Astrocyte (in vitro differentiated cells and primary cell): ENCODE results near the gene KRTAP13-2. TPM values are rescaled to one million over a fixed set of nuclear protein-coding genes. Genes with fewer than 3 reads are reported as not detected.

ENCODE experiments used
- DNase-seq: peaks from one replicate; pipeline ENCODE4 v3.0.0-alpha.2; 2010; ENCODE audit warnings: low read depth
- FAIRE-seq: peaks from 2 replicates; lab custom pipeline; 2011; peaks lifted over from hg19 to GRCh38; lab: Jason Lieb, UNC
- H2AFZ ChIP-seq: 2 replicates; pipeline ENCODE4 v1.6.0; 2012; ENCODE audit warnings: low read depth, low read length, inconsistent platforms
- H3K27ac ChIP-seq: 2 replicates; pipeline ENCODE4 v1.5.1; 2011; ENCODE audit warnings: low read depth, low read length, inconsistent platforms
- H3K27me3 ChIP-seq: 2 replicates; pipeline ENCODE4 v1.6.0; 2011; ENCODE audit warnings: low read length, inconsistent platforms; ENCODE audit not compliant: insufficient read depth
- H3K36me3 ChIP-seq: 2 replicates; pipeline ENCODE4 v1.5.1; 2011; ENCODE audit warnings: low read length, inconsistent platforms; ENCODE audit not compliant: insufficient read depth
- H3K4me1 ChIP-seq: 2 replicates; pipeline ENCODE4 v1.5.1; 2011; ENCODE audit warnings: low read length, inconsistent platforms; ENCODE audit not compliant: insufficient read depth
- H3K4me2 ChIP-seq: 2 replicates; pipeline ENCODE4 v1.6.0; 2012; ENCODE audit warnings: low read length, inconsistent platforms
- H3K4me3 ChIP-seq: 2 replicates; pipeline ENCODE4 v1.5.1; 2011; ENCODE audit warnings: low read depth, mild to moderate bottlenecking, low read length, inconsistent platforms; ENCODE audit not compliant: insufficient read depth
- H3K79me2 ChIP-seq: 2 replicates; pipeline ENCODE4 v1.6.0; 2012; ENCODE audit warnings: mild to moderate bottlenecking, low read length, inconsistent platforms; ENCODE audit not compliant: insufficient read depth
- H3K9ac ChIP-seq: 2 replicates; pipeline ENCODE4 v1.6.0; 2012; ENCODE audit warnings: mild to moderate bottlenecking, low read length, inconsistent platforms
- H3K9me3 ChIP-seq: 2 replicates; pipeline ENCODE4 v1.5.1; 2012; ENCODE audit warnings: low read depth, mild to moderate bottlenecking, low read length, inconsistent platforms; ENCODE audit not compliant: insufficient read depth
- H4K20me1 ChIP-seq: 2 replicates; pipeline ENCODE4 v1.6.0; 2012; ENCODE audit warnings: low read length, inconsistent platforms; ENCODE audit not compliant: insufficient read depth
- H3K27ac Mint-ChIP-seq: one replicate; pipeline ENCODE4 v1.8.0; 2021; ENCODE audit warnings: mild to moderate bottlenecking, mixed read lengths; ENCODE audit not compliant: unreplicated experiment
- H3K27me3 Mint-ChIP-seq: one replicate; pipeline ENCODE4 v1.8.0; 2021; ENCODE audit warnings: low read depth, mixed read lengths; ENCODE audit not compliant: unreplicated experiment
- H3K36me3 Mint-ChIP-seq: one replicate; pipeline ENCODE4 v1.8.0; 2021; ENCODE audit warnings: low read depth, mixed read lengths; ENCODE audit not compliant: unreplicated experiment
- H3K4me1 Mint-ChIP-seq: one replicate; pipeline ENCODE4 v1.8.0; 2021; ENCODE audit warnings: low read depth, mixed read lengths; ENCODE audit not compliant: unreplicated experiment
- H3K4me3 Mint-ChIP-seq: one replicate; pipeline ENCODE4 v1.8.0; 2021; ENCODE audit warnings: mild to moderate bottlenecking, moderate library complexity, mixed read lengths; ENCODE audit not compliant: unreplicated experiment
- H3K9me3 Mint-ChIP-seq: one replicate; pipeline ENCODE4 v1.8.0; 2021; ENCODE audit warnings: mild to moderate bottlenecking, mixed read lengths; ENCODE audit not compliant: unreplicated experiment
- EZH2 ChIP-seq: IDR thresholded peaks from 2 replicates; pipeline ENCODE4 v1.6.1; 2012; ENCODE audit warnings: mild to moderate bottlenecking, low read length, inconsistent platforms; ENCODE audit not compliant: insufficient read depth
- total RNA-seq: library from RNA; stranded (reverse); gene quantifications from 2 replicates; pipeline ENCODE4 v1.2.1, GENCODE V29; 2021
- TF ChIP-seq, protein P1 (sequence below): IDR thresholded peaks from 2 replicates; pipeline ENCODE4 v1.5.1; 2011; ENCODE audit warnings: low read depth, mild to moderate bottlenecking, inconsistent platforms, low read length, moderate library complexity; ENCODE audit not compliant: insufficient read depth

KRTAP13-2 gene
- total RNA-seq, 1 donor from 2014 or later = not detected

DNA sequence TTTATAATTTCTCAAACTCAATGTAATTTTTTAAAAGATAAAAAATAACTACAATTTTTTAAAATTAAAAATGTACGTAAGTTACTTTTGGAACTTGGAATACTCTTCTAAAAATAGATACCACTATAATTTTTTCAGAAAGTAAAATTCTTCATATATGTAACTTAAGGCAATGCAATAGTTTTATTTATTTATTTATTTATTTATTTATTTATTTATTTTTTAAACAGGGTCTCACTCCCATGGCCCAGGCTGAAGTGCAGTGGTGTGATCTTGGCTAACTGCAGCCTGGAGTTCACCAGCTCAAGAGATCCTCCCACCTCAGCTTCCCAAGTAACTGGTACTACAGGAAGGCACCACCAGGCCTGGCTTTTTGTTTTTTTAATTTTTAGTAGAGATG lies 20.5 kb downstream of the KRTAP13-2 start:
- no peaks in the 10 kb centered on the region for H4K20me1 ChIP-seq
- no peak for FAIRE-seq
- H3K27ac Mint-ChIP-seq = no peak overlapping the region
- H3K27me3 ChIP-seq = no peaks in the 10 kb centered on the region
- H3K4me3 ChIP-seq = no peak overlapping the region
- H3K36me3 ChIP-seq = no peaks in the 10 kb centered on the region
- no peak for DNase-seq
- H3K9me3 ChIP-seq = no peaks in the 10 kb centered on the region
- H3K79me2 ChIP-seq = no peaks in the 10 kb centered on the region
- H3K4me3 Mint-ChIP-seq = no peak overlapping the region
- H3K9me3 Mint-ChIP-seq = no peaks in the 10 kb centered on the region
- no peaks in the 10 kb centered on the region for H3K4me1 ChIP-seq
- H3K4me1 Mint-ChIP-seq = peaks cover 2% of the 10 kb centered on the region
- H3K9ac ChIP-seq = no peak overlapping the region
- no peak overlapping the region for H2AFZ ChIP-seq
- no peaks in the 10 kb centered on the region for H3K36me3 Mint-ChIP-seq
- H3K27ac ChIP-seq = no peak overlapping the region
- H3K27me3 Mint-ChIP-seq = no peaks in the 10 kb centered on the region
- TF ChIP-seq, protein P1, sequence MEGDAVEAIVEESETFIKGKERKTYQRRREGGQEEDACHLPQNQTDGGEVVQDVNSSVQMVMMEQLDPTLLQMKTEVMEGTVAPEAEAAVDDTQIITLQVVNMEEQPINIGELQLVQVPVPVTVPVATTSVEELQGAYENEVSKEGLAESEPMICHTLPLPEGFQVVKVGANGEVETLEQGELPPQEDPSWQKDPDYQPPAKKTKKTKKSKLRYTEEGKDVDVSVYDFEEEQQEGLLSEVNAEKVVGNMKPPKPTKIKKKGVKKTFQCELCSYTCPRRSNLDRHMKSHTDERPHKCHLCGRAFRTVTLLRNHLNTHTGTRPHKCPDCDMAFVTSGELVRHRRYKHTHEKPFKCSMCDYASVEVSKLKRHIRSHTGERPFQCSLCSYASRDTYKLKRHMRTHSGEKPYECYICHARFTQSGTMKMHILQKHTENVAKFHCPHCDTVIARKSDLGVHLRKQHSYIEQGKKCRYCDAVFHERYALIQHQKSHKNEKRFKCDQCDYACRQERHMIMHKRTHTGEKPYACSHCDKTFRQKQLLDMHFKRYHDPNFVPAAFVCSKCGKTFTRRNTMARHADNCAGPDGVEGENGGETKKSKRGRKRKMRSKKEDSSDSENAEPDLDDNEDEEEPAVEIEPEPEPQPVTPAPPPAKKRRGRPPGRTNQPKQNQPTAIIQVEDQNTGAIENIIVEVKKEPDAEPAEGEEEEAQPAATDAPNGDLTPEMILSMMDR = no peak
- no peak for TF ChIP-seq EZH2
- H3K4me2 ChIP-seq = no peak overlapping the region

DNA sequence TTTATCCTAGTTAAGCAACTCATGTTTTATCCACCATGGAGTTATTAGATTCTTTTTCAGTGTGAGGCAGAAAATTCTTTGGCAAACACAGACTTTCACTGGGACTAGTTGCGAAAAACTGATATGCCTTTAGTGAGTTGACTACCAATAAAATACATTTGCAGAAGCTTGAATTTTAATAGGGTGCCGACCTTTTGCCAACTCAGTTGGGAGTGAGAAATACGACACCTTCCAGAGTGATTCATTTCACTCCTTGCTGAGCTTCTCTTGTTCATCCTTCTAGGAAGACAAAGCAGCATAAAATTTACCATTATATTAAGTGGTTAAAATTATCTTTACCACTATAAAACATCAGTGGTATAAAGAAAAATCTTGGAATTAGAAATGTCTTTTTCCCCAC lies 22.5 kb downstream of the KRTAP13-2 start:
- H3K27ac ChIP-seq = no peak overlapping the region
- TF ChIP-seq EZH2 = no peak
- TF ChIP-seq, protein P1 = no peak
- no peaks in the 10 kb centered on the region for H3K27me3 Mint-ChIP-seq
- H3K36me3 Mint-ChIP-seq = no peaks in the 10 kb centered on the region
- H3K4me1 ChIP-seq = no peaks in the 10 kb centered on the region
- no peaks in the 10 kb centered on the region for H3K9me3 ChIP-seq
- H3K4me3 ChIP-seq = no peak overlapping the region
- no peaks in the 10 kb centered on the region for H3K36me3 ChIP-seq
- no peak for FAIRE-seq
- H3K79me2 ChIP-seq = no peaks in the 10 kb centered on the region
- H2AFZ ChIP-seq = no peak overlapping the region
- H3K4me2 ChIP-seq = no peak overlapping the region
- H3K9ac ChIP-seq = no peak overlapping the region
- no peak overlapping the region for H3K4me3 Mint-ChIP-seq
- no peak overlapping the region for H3K27ac Mint-ChIP-seq
- no peaks in the 10 kb centered on the region for H3K9me3 Mint-ChIP-seq
- peaks cover 2% of the 10 kb centered on the region for H3K4me1 Mint-ChIP-seq
- no peaks in the 10 kb centered on the region for H3K27me3 ChIP-seq
- DNase-seq = no peak
- H4K20me1 ChIP-seq = no peaks in the 10 kb centered on the region

GRCh38 chr21:30348506-30348905 lies 23.6 kb downstream of the KRTAP13-2 start, which contains the start of gene KRTAP23-1:
Gene KRTAP23-1 (minus strand): TSS chr21:30348606. CDS start chr21:30348606, 0 bp downstream.
- no peak for DNase-seq
- Mint-ChIP-seq H3K4me1 (peaks cover 2% of the 10 kb centered on the region), H3K27ac (no peak within 1 kb of the TSS), H3K4me3 (no peak within 1 kb of the TSS), H3K36me3 (no peaks in the 10 kb centered on the region), H3K9me3 (no peaks in the 10 kb centered on the region), H3K27me3 (no peaks in the 10 kb centered on the region)
- Histone ChIP-seq H3K4me1 (no peaks in the 10 kb centered on the region), H4K20me1 (no peaks in the 10 kb centered on the region), H3K27me3 (no peaks in the 10 kb centered on the region), H3K27ac (no peak within 1 kb of the TSS), H3K4me3 (no peak within 1 kb of the TSS), H3K9ac (no peak within 1 kb of the TSS), H3K9me3 (no peaks in the 10 kb centered on the region), H3K36me3 (no peaks in the 10 kb centered on the region), H3K79me2 (no peaks in the 10 kb centered on the region), H2AFZ (no peak within 1 kb of the TSS), H3K4me2 (no peak within 1 kb of the TSS)
- no peak for FAIRE-seq
- TF ChIP-seq, protein P1 = no peak
- TF ChIP-seq EZH2 = no peak
